Body of pancreas (tissue), 4 donors: ENCODE results near the gene UBTD1.

ENCODE experiments used
- CTCF ChIP-seq, 7 experiments: fragments of 450-650 bp in 4 of 7; fragments of 200-600 bp in 3 of 7; sonication (generic) in 3 of 7; IDR thresholded peaks; one replicate each; pipeline ENCODE4 v1.5.1; 2016 to 2019; ENCODE audit warnings: antibody characterized with exemption in 7 of 7
- POLR2A ChIP-seq, 3 donors: fragments of 450-650 bp; IDR thresholded peaks; one replicate each; pipeline ENCODE4 v1.6.1; 2016; ENCODE audit warnings: antibody characterized with exemption in 3 of 3, mild to moderate bottlenecking in 2 of 3

- TF ChIP-seq CTCF (IDR thresholded peaks at IDR 0.05) (no peak), POLR2A (IDR thresholded peaks at IDR 0.05) (no peak)
These were observed 40.1 kb downstream of the UBTD1 start for GRCh38 chr10:97538839-97539238.
